ENCODE results near the gene GMPR2. TPM values are rescaled to one million over a fixed set of nuclear protein-coding genes. Genes with fewer than 3 reads are reported as not detected.

GMPR2 gene
- total and polyA plus RNA-seq, 2 of the 13 experiments (the other 11 are each of a cell fraction or from before 2014, with no cell fraction given) = 210 to 273 TPM

- peak; percentile 30; the same call in 1 of the 2 replicates for TF ChIP-seq HES4 (CRISPR knock-in tag; IDR thresholded peaks at IDR 0.05; ENCODE audit: borderline replicate concordance)
- peak; percentile 76 for TF ChIP-seq KMT2A (CRISPR knock-in tag; IDR thresholded peaks at IDR 0.05)
- peak; percentile 12; the same call in 1 of the 2 replicates for TF ChIP-seq TERF1 (CRISPR knock-in tag; IDR thresholded peaks at IDR 0.05)
- peak; percentile 88 for TF ChIP-seq ZSCAN25 (CRISPR knock-in tag; IDR thresholded peaks at IDR 0.05)
- TF ChIP-seq SP2 (CRISPR knock-in tag; IDR thresholded peaks at IDR 0.05) = peak; percentile 72
- TF ChIP-seq ATF1 (CRISPR knock-in tag; IDR thresholded peaks at IDR 0.05) = peak; percentile 84; the same call in 1 of the 2 replicates
- TF ChIP-seq KAT2B (IDR thresholded peaks at IDR 0.05; ENCODE audit: borderline replicate concordance, low read depth, low read length) = no peak
- TF ChIP-seq ZBTB1 (CRISPR knock-in tag; IDR thresholded peaks at IDR 0.05; ENCODE audit: borderline replicate concordance) = peak; percentile 85; the same call in 1 of the 2 replicates
- TF ChIP-seq ZNF670 (CRISPR knock-in tag; IDR thresholded peaks at IDR 0.05; ENCODE audit: borderline replicate concordance) = no peak
- TF ChIP-seq HMG20B (CRISPR knock-in tag; conservative IDR thresholded peaks at IDR 0.05) = peak; percentile 73
- TF ChIP-seq ZNF770 (CRISPR knock-in tag; IDR thresholded peaks at IDR 0.05) = peak; percentile 81; the same call in 1 of the 2 replicates
- TF ChIP-seq PAF1 (CRISPR knock-in tag; IDR thresholded peaks at IDR 0.05) = no peak
- TF ChIP-seq TRIM24 (CRISPR knock-in tag; IDR thresholded peaks at IDR 0.05) = peak; percentile 80
- no peak for TF ChIP-seq BCLAF1 (IDR thresholded peaks at IDR 0.05)
- TF ChIP-seq HBP1 (CRISPR knock-in tag; IDR thresholded peaks at IDR 0.05; ENCODE audit: low read depth) = no peak
- TF ChIP-seq ZNF317 (CRISPR knock-in tag; IDR thresholded peaks at IDR 0.05) = peak; percentile 92
- TF ChIP-seq, protein P1, sequence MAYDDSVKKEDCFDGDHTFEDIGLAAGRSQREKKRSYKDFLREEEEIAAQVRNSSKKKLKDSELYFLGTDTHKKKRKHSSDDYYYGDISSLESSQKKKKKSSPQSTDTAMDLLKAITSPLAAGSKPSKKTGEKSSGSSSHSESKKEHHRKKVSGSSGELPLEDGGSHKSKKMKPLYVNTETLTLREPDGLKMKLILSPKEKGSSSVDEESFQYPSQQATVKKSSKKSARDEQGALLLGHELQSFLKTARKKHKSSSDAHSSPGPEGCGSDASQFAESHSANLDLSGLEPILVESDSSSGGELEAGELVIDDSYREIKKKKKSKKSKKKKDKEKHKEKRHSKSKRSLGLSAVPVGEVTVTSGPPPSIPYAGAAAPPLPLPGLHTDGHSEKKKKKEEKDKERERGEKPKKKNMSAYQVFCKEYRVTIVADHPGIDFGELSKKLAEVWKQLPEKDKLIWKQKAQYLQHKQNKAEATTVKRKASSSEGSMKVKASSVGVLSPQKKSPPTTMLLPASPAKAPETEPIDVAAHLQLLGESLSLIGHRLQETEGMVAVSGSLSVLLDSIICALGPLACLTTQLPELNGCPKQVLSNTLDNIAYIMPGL (CRISPR knock-in tag; IDR thresholded peaks at IDR 0.05; ENCODE audit: borderline replicate concordance in 1 of 2, low read depth in 1 of 2) = peak; percentile 31 to 67; a peak in 2 of 4 replicates
- TF ChIP-seq ZFAT (CRISPR knock-in tag; conservative IDR thresholded peaks at IDR 0.05) = no peak
- no peak for TF ChIP-seq NCOA5 (CRISPR knock-in tag; IDR thresholded peaks at IDR 0.05)
- TF ChIP-seq TARDBP (CRISPR knock-in tag; IDR thresholded peaks at IDR 0.05) = 0 out of 2 replicates have a peak, but pooled peaks have one; percentile 17
Measured at GRCh38 chr14:24232121-24232644, 546 bp upstream of the GMPR2 start, which contains the start of gene NEDD8 (continued).
